UCSD-AML1 (cell line): ENCODE results near the gene CRYBA1.
"Not testable (repeated sequence)": the region's sequence is repeated elsewhere in the genome, so short reads cannot be mapped to it uniquely, and the experiment has no call there.

Source experiments
- DNase-seq: peaks from one replicate; lab custom pipeline; 2025; ENCODE audit not compliant: unreplicated experiment; lab: John Stamatoyannopoulos, UW

The CRYBA1 gene

DNA sequence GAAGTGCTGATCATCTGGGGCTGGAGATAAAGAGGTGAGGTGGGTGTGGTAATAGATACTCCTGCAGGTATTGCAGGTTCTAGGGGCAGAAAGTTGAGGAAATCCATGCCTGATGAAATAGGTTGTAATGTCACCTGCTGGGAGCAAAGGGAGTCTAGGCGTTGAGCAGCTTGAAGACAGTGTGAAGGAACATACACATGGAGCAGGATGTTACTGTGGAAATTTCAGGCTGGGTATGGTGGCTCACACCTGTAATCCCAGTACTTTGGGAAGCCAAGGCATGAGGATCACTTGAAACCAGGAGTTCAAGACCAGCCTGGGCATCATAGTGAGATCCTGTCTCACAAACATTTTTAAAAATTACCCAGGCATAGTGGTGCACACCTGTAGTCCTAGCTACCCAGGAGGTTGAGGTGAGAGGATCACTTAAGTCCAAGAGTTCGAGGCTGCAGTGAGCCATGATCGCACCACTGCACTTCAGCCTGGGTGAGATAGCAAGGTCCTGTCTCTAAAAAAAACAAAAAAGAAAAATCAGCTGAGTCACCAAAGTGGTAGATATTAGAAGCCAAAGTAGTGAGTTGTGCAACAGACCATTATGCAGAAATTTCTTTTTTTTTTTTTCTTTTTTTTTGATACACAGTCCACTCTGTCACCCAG, 9.1 kb upstream of the CRYBA1 start:
- DNase-seq = no peak

- DNase-seq = no peak
These were observed 8.4 kb upstream of the CRYBA1 start for GRCh38 chr17:29238133-29238850.

- no peak for DNase-seq
These were observed 6.2 kb upstream of the CRYBA1 start for GRCh38 chr17:29240477-29240876.

GRCh38 chr17:29240968-29241963, 5.4 kb upstream of the CRYBA1 start:
- no peak for DNase-seq

DNA sequence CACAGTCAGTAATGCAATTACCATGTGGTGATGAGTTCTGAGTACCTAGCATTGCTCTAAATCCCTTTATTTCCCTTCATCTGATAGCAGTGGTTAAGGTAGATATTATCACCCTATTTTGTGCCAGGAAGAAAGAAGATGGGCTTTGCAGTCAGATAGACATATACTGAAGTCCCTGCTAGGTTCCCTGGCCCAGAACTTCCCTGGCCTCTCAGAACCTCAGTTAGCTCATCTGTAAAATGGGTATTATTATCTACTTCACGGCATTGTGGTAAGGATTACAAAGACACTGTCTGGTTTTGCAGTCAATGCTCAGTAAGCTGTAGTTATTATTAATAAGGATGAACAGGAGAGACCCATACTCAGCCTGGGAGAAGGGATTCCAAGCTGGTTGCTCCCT, 4.6 kb upstream of the CRYBA1 start:
- DNase-seq = no peak

DNA sequence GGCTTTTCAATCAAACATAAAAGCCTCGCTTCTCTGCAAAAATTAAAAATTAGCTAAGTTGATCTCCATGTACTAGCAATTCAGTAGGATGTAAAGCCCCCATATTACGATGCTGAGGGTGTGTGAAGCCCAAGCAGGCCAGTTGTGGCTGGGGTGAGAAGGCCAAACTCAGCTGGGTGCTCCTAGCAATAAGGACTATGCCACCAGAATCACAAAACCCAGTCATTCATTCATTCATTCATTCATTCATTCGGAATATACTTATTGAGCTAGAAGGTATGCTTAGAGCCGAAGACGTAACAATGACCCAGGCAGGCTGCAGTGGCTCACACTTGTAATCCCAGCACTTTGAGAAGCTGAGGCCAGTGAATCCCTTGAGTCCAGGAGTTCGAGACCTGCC, 3.9 kb upstream of the CRYBA1 start:
- DNase-seq = no peak

GRCh38 chr17:29243792-29244191, 2.9 kb upstream of the CRYBA1 start:
- DNase-seq = no peak

DNA sequence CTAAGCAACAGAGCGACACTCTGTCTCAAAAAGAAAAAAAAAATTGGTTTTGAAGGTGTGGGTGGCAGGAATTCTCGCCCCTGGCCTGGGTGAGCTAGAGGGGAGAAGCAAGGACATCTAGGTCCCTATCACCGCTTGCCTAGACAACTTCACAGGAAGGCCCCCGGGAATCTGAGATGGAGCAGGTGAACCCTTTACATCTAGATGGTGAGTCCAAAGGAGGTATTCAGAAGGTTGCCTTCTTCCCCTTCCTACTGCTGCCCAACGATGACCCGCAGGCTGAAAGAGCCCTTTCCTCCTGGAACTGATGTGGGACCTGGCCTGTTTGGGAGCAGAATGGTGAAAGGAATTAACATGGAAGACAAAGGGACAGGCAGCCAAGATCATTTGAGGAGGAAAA, 1.3 kb upstream of the CRYBA1 start:
- DNase-seq = no peak

- no peak for DNase-seq
These were observed 560 bp downstream of the CRYBA1 start for GRCh38 chr17:29247219-29247618.

DNA sequence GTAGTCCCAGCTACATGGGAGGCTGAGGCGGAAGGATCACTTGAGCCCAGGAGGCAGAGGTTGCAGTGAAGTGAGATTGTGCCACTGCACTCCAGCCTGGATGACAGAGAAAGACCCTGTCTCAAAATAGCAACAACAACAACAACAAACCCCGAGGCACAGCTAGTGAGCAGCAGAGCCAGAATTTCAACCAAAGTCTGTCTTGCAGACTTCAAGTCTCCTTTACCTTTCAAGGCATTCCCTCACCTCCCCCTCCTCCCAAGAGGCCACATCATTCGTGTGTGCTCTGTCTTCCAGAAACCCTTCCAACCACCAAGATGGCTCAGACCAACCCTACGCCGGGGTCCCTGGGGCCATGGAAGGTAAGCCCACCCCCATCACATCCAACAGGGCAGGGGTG, 2.2 kb downstream of the CRYBA1 start:
- no peak for DNase-seq

DNA sequence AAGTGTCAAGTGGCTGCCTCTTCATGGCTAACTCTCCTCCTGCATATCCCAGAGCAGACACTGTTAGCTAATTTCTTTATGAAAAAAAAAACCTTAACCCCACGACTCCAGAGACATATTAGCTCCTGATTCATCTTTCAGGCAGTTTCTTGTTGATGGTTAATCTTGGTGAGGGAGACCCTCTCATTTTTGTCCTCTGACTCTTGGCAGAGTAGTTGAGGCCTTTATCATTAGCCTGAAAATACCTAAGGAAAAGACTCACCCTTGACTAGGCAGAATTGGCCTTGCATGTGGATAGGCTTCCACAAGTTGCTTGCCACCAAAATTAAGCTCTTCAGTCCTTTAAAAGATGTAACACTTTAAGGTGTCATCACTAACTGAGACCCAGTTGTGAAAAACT, 4.0 kb downstream of the CRYBA1 start:
- DNase-seq = no peak

GRCh38 chr17:29251184-29251583, 4.5 kb downstream of the CRYBA1 start:
- no peak for DNase-seq

DNA sequence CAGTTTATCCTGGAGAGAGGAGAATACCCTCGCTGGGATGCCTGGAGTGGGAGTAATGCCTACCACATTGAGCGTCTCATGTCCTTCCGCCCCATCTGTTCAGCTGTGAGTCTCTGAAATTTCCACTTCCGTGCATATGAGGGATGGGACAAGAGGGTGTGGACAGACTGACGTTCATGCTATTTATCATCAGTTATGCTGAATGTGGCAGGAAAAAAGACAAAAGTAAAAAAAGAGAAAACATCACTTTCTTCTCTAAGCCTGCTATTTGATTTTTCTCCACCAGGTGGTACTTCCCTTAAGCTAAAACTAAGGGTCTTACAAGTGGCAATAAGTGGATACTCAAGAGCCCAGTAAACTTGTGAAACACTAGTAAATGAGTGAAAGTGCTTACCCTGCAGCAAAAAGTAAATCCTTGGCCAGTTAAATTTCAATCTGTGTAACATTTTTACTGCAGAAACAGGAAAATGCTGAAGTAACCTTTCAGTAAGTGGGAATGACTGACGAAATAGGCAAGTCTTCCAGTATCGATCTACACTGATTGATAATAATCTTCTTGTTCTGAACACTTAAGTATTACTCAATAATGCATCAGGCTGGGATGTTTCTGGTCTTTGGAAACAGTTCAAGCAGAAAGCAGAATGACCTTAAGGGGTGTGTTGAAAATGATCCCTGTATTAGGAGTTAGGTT, 5.6 kb downstream of the CRYBA1 start:
- no peak for DNase-seq

GRCh38 chr17:29253037-29253436, 6.4 kb downstream of the CRYBA1 start:
- no peak for DNase-seq

- DNase-seq = no peak
These were observed 9.4 kb downstream of the CRYBA1 start for GRCh38 chr17:29255926-29256522.

GRCh38 chr17:29256735-29257466, 10.2 kb downstream of the CRYBA1 start:
- DNase-seq = no peak

GRCh38 chr17:29257756-29258155, 11.1 kb downstream of the CRYBA1 start:
- DNase-seq = no peak

DNA sequence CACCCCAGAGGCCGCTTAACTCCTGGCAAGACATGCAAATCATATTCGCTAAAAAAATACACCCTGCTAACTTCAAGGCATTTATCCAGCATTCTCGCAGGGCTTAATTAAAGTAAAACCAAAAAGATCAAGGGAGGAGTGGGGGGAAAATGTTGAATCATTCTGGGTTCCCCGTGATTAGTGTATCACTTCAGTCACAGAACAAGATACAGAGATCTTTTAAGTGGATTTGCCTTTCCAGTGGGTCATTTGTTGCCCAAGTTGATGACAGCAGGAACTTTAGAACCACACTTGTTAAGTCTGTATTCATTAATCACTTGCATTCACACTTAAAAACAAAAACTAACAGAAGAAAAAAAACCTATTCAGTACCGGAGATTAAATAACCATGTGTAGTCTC, 17.3 kb downstream of the CRYBA1 start:
- no peak for DNase-seq

GRCh38 chr17:29271980-29272379, 25.3 kb downstream of the CRYBA1 start:
- DNase-seq = not testable (repeated sequence)

DNA sequence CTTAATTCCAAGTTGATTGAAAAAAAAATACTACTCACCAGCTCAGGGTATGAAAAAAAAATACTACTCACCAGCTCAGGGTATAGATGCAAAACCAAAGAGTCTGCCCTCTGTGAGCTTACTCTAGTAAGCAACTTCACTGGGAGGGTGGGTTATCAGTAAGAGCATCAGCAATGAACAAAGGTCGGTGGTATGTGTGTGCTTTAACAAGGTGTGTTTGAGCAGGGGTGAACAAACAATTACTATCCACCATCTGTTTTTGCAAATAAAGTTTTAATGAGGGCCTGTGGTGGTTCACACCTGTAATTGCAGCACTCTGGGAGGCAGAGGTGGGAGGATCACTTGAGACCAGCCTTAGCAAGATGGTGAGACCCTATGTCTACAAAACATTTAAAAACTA, 27.3 kb downstream of the CRYBA1 start:
- no peak for DNase-seq
